Measurements from ENCODE around the gene ZFP90.

- no peak for TF ChIP-seq CTCF (IDR thresholded peaks at IDR 0.05 in 2 of 3, conservative IDR thresholded peaks at IDR 0.05 in 1 of 3; ENCODE audit: borderline replicate concordance in 1 of 3, insufficient read depth in 1 of 3, low read depth in 2 of 3, low read length in 2 of 3)
- TF ChIP-seq, protein P1, sequence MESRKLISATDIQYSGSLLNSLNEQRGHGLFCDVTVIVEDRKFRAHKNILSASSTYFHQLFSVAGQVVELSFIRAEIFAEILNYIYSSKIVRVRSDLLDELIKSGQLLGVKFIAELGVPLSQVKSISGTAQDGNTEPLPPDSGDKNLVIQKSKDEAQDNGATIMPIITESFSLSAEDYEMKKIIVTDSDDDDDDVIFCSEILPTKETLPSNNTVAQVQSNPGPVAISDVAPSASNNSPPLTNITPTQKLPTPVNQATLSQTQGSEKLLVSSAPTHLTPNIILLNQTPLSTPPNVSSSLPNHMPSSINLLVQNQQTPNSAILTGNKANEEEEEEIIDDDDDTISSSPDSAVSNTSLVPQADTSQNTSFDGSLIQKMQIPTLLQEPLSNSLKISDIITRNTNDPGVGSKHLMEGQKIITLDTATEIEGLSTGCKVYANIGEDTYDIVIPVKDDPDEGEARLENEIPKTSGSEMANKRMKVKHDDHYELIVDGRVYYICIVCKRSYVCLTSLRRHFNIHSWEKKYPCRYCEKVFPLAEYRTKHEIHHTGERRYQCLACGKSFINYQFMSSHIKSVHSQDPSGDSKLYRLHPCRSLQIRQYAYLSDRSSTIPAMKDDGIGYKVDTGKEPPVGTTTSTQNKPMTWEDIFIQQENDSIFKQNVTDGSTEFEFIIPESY (IDR thresholded peaks at IDR 0.05; ENCODE audit: extremely low read depth, insufficient replicate concordance, low read length), result no peak
- no peak for TF ChIP-seq EGR1 (IDR thresholded peaks at IDR 0.05; ENCODE audit: low read depth)
- no peak for TF ChIP-seq MAX (IDR thresholded peaks at IDR 0.05)
- TF ChIP-seq EZH2 (IDR thresholded peaks at IDR 0.05), result no peak
- TF ChIP-seq POLR2AphosphoS5 (IDR thresholded peaks at IDR 0.05; ENCODE audit: low read depth, low read length), result no peak
- no peak for TF ChIP-seq TCF7L2 (IDR thresholded peaks at IDR 0.05; ENCODE audit: borderline replicate concordance, extremely low read depth, insufficient read depth, insufficient read length)
- no peak for TF ChIP-seq POLR2A (IDR thresholded peaks at IDR 0.05; ENCODE audit: borderline replicate concordance, extremely low read depth, insufficient read depth, insufficient read length)
- no peak for TF ChIP-seq EZH2phosphoT487 (IDR thresholded peaks at IDR 0.05; ENCODE audit: borderline replicate concordance)
- TF ChIP-seq, protein P2, sequence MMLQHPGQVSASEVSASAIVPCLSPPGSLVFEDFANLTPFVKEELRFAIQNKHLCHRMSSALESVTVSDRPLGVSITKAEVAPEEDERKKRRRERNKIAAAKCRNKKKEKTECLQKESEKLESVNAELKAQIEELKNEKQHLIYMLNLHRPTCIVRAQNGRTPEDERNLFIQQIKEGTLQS (IDR thresholded peaks at IDR 0.05), result no peak
- TF ChIP-seq CEBPB (IDR thresholded peaks at IDR 0.05; ENCODE audit: low read depth), result no peak
- no peak for TF ChIP-seq SP1 (IDR thresholded peaks at IDR 0.05; ENCODE audit: low read depth)
Observed at GRCh38 chr16:68599586-68599985, 60.5 kb downstream of the ZFP90 start.
